SJSA1 (cell line): ENCODE results near the gene SRM. TPM values are rescaled to one million over a fixed set of nuclear protein-coding genes. Genes with fewer than 3 reads are reported as not detected.
"Not testable (repeated sequence)": the region's sequence is repeated elsewhere in the genome, so short reads cannot be mapped to it uniquely, and the experiment has no call there.

Source experiments
- DNase-seq, 2 experiments: peaks; one replicate each; pipeline ENCODE4 v3.0.0-alpha.2; 2015 to 2020; ENCODE audit warnings: low spot score in 2 of 2, low read depth in 1 of 2
- H3K27ac ChIP-seq: fragments of 250-450 bp; sonication (Bioruptor Pico); 2 replicates; pipeline ENCODE4 v1.5.1; 2020; ENCODE audit warnings: mild to moderate bottlenecking, moderate library complexity
- H3K27me3 ChIP-seq: fragments of 250-450 bp; sonication (Bioruptor Pico); replicated peaks from 2 replicates; pipeline ENCODE4 v1.5.1; 2020; ENCODE audit warnings: mild to moderate bottlenecking, moderate library complexity
- H3K36me3 ChIP-seq: fragments of 250-450 bp; sonication (Bioruptor Pico); 2 replicates; pipeline ENCODE4 v1.5.1; 2020; ENCODE audit warnings: mild to moderate bottlenecking
- H3K4me1 ChIP-seq: fragments of 250-450 bp; sonication (Bioruptor Pico); replicated peaks from 2 replicates; pipeline ENCODE4 v1.6.1; 2021; ENCODE audit warnings: mild to moderate bottlenecking
- H3K4me3 ChIP-seq: fragments of 250-450 bp; sonication (Bioruptor Pico); 2 replicates; pipeline ENCODE4 v1.5.1; 2020; ENCODE audit warnings: mild to moderate bottlenecking
- H3K9me3 ChIP-seq: fragments of 250-450 bp; sonication (Bioruptor Pico); replicated peaks from 2 replicates; pipeline ENCODE4 v1.5.1; 2020; ENCODE audit warnings: mild to moderate bottlenecking
- total RNA-seq: library from RNA; depleted of rRNA; stranded (reverse); fragments of >200 nt; shearing (Covaris generic); gene quantifications from 2 replicates; pipeline ENCODE4 v1.2.3, GENCODE V29; 2014

SRM gene
- total RNA-seq, 1 experiment from 2014 or later, result 33.0 TPM

GRCh38 chr1:11045428-11046269, 14.2 kb downstream of the SRM start:
- DNase-seq, result no peak
- Histone ChIP-seq H3K4me1 (no peaks in the 10 kb centered on the region), H3K27ac (no peak overlapping the region), H3K9me3 (no peaks in the 10 kb centered on the region), H3K4me3 (no peak overlapping the region), H3K36me3 (no peaks in the 10 kb centered on the region), H3K27me3 (no peaks in the 10 kb centered on the region)

GRCh38 chr1:11044849-11045427, 14.9 kb downstream of the SRM start:
- H3K9me3 ChIP-seq, result no peaks in the 10 kb centered on the region
- H3K4me1 ChIP-seq, result no peaks in the 10 kb centered on the region
- no peak for DNase-seq
- no peak overlapping the region for H3K27ac ChIP-seq
- H3K4me3 ChIP-seq, result no peak overlapping the region
- no peaks in the 10 kb centered on the region for H3K27me3 ChIP-seq
- no peaks in the 10 kb centered on the region for H3K36me3 ChIP-seq

- H3K4me3 ChIP-seq, result no peak overlapping the region
- no peaks in the 10 kb centered on the region for H3K9me3 ChIP-seq
- no peak for DNase-seq
- no peaks in the 10 kb centered on the region for H3K36me3 ChIP-seq
- no peaks in the 10 kb centered on the region for H3K27me3 ChIP-seq
- no peak overlapping the region for H3K27ac ChIP-seq
- H3K4me1 ChIP-seq, result no peaks in the 10 kb centered on the region
Observed at GRCh38 chr1:11044086-11044848, 15.6 kb downstream of the SRM start.

GRCh38 chr1:11042995-11043874, 16.6 kb downstream of the SRM start:
- no peak for DNase-seq
- no peak overlapping the region for H3K27ac ChIP-seq
- H3K9me3 ChIP-seq, result no peaks in the 10 kb centered on the region
- no peaks in the 10 kb centered on the region for H3K36me3 ChIP-seq
- H3K4me1 ChIP-seq, result no peaks in the 10 kb centered on the region
- no peaks in the 10 kb centered on the region for H3K27me3 ChIP-seq
- no peak overlapping the region for H3K4me3 ChIP-seq

GRCh38 chr1:11042065-11042464, 17.8 kb downstream of the SRM start:
- DNase-seq, result peak in 1 of 2 experiments; percentile 5
- Histone ChIP-seq H3K27me3 (no peaks in the 10 kb centered on the region), H3K4me3 (no peak overlapping the region), H3K9me3 (no peaks in the 10 kb centered on the region), H3K36me3 (no peaks in the 10 kb centered on the region), H3K27ac (no peak overlapping the region), H3K4me1 (no peaks in the 10 kb centered on the region)

GRCh38 chr1:11041048-11041447, 18.8 kb downstream of the SRM start:
- no peaks in the 10 kb centered on the region for H3K4me1 ChIP-seq
- no peaks in the 10 kb centered on the region; the same call in 1 of the 2 replicates for H3K27me3 ChIP-seq
- DNase-seq, result no peak
- H3K36me3 ChIP-seq, result no peaks in the 10 kb centered on the region
- no peak overlapping the region for H3K27ac ChIP-seq
- no peak overlapping the region for H3K4me3 ChIP-seq
- H3K9me3 ChIP-seq, result no peaks in the 10 kb centered on the region

- H3K27me3 ChIP-seq, H3K27ac ChIP-seq, H3K4me3 ChIP-seq, H3K9me3 ChIP-seq, H3K4me1 ChIP-seq, H3K36me3 ChIP-seq: not testable (repeated sequence)
- peak in 1 of 2 experiments; percentile 12 for DNase-seq
Observed at GRCh38 chr1:11040105-11040429, 19.8 kb downstream of the SRM start.

GRCh38 chr1:11039351-11040104, 20.3 kb downstream of the SRM start:
- H3K4me1 ChIP-seq, result no peaks in the 10 kb centered on the region
- no peaks in the 10 kb centered on the region; the same call in 1 of the 2 replicates for H3K27me3 ChIP-seq
- no peak overlapping the region for H3K4me3 ChIP-seq
- H3K27ac ChIP-seq, result no peak overlapping the region
- DNase-seq, result no peak
- H3K36me3 ChIP-seq, result no peaks in the 10 kb centered on the region
- H3K9me3 ChIP-seq, result no peaks in the 10 kb centered on the region

- H3K4me1 ChIP-seq, result no peaks in the 10 kb centered on the region
Observed at GRCh38 chr1:11037740-11038182, 22.1 kb downstream of the SRM start.

GRCh38 chr1:11037019-11037739, 22.6 kb downstream of the SRM start:
- H3K27ac ChIP-seq, H3K4me3 ChIP-seq, DNase-seq, H3K4me1 ChIP-seq, H3K9me3 ChIP-seq, H3K27me3 ChIP-seq, H3K36me3 ChIP-seq: not testable (repeated sequence)

More at GRCh38 chr1:11037740-11038182, 22.1 kb downstream of the SRM start:
- DNase-seq, result peak; percentile 63 to 82
- Histone ChIP-seq H3K27me3 (no peaks in the 10 kb centered on the region; the same call in 1 of the 2 replicates), H3K9me3 (no peaks in the 10 kb centered on the region), H3K36me3 (no peaks in the 10 kb centered on the region), H3K4me3 (no peak overlapping the region), H3K27ac (no peak overlapping the region)

- no peak overlapping the region for H3K27ac ChIP-seq
- H3K9me3 ChIP-seq, result no peaks in the 10 kb centered on the region
- H3K4me3 ChIP-seq, result no peak overlapping the region
- DNase-seq, result no peak
- no peaks in the 10 kb centered on the region for H3K4me1 ChIP-seq
- no peaks in the 10 kb centered on the region; the same call in 1 of the 2 replicates for H3K27me3 ChIP-seq
- peaks cover 26% of the 10 kb centered on the region for H3K36me3 ChIP-seq
Observed at GRCh38 chr1:11031624-11032262, 28.1 kb downstream of the SRM start.

GRCh38 chr1:11030865-11031264, 29.0 kb downstream of the SRM start:
- Histone ChIP-seq H3K36me3 (peaks cover 35% of the 10 kb centered on the region), H3K27ac (no peak overlapping the region), H3K4me1 (no peaks in the 10 kb centered on the region), H3K9me3 (no peaks in the 10 kb centered on the region), H3K27me3 (no peaks in the 10 kb centered on the region), H3K4me3 (no peak overlapping the region)
- no peak for DNase-seq
